GM18499 (cell line): ENCODE data around the gene MRC2.
"Not testable (repeated sequence)": the region's sequence is repeated elsewhere in the genome, so short reads cannot be mapped to it uniquely, and the experiment has no call there.

Experiments used
- ATAC-seq: cut with Tn5 transposase; IDR thresholded peaks from one replicate; pipeline ENCODE4 v1.9.1; 2021; ENCODE audit warnings: moderate number of reproducible peaks; ENCODE audit not compliant: insufficient read depth, unreplicated experiment

Gene MRC2

GRCh38 chr17:62627219-62627903 lies at the start of gene MRC2:
Gene MRC2, plus strand, starts transcription at chr17:62627670. Its CDS starts 133 bp downstream, at chr17:62627803.
- ATAC-seq = no peak

GRCh38 chr17:62578757-62579487 lies 48.5 kb upstream of the MRC2 start:
- ATAC-seq = no peak

- ATAC-seq = no peak
These were observed 46.5 kb upstream of the MRC2 start for GRCh38 chr17:62580947-62581346.

- no peak for ATAC-seq
These were observed 45.7 kb upstream of the MRC2 start for GRCh38 chr17:62581764-62582163.

GRCh38 chr17:62587554-62587953 lies 39.9 kb upstream of the MRC2 start:
- no peak for ATAC-seq

- no peak for ATAC-seq
These were observed 39.4 kb upstream of the MRC2 start for GRCh38 chr17:62588109-62588508.

GRCh38 chr17:62591333-62591732 lies 36.1 kb upstream of the MRC2 start:
- ATAC-seq = no peak

GRCh38 chr17:62591822-62592221 lies 35.6 kb upstream of the MRC2 start:
- not testable (repeated sequence) for ATAC-seq

GRCh38 chr17:62592341-62593099 lies 35.0 kb upstream of the MRC2 start:
- no peak for ATAC-seq

- ATAC-seq = no peak
These were observed 32.0 kb upstream of the MRC2 start for GRCh38 chr17:62595484-62595883.

GRCh38 chr17:62596662-62597061 lies 30.8 kb upstream of the MRC2 start:
- no peak for ATAC-seq

- ATAC-seq = no peak
These were observed 30.3 kb upstream of the MRC2 start for GRCh38 chr17:62597150-62597549.

GRCh38 chr17:62597920-62598319 lies 29.6 kb upstream of the MRC2 start:
- no peak for ATAC-seq

GRCh38 chr17:62599964-62600657 lies 27.4 kb upstream of the MRC2 start:
- no peak for ATAC-seq

GRCh38 chr17:62600805-62601204 lies 26.7 kb upstream of the MRC2 start:
- no peak for ATAC-seq

GRCh38 chr17:62601471-62601870 lies 26.0 kb upstream of the MRC2 start:
- ATAC-seq = no peak

- ATAC-seq = not testable (repeated sequence)
These were observed 23.7 kb upstream of the MRC2 start for GRCh38 chr17:62603783-62604182.

GRCh38 chr17:62605588-62605987 lies 21.9 kb upstream of the MRC2 start:
- no peak for ATAC-seq

GRCh38 chr17:62611292-62611691 lies 16.2 kb upstream of the MRC2 start:
- ATAC-seq = no peak

GRCh38 chr17:62611728-62612127 lies 15.7 kb upstream of the MRC2 start:
- ATAC-seq = no peak

GRCh38 chr17:62612289-62612688 lies 15.2 kb upstream of the MRC2 start:
- ATAC-seq = not testable (repeated sequence)
